Fibroblast of the aortic adventitia (primary cell): ENCODE data around the gene ZNF473. TPM values are rescaled to one million over a fixed set of nuclear protein-coding genes. Genes with fewer than 3 reads are reported as not detected.
A peak's percentile ranks its signal among the peaks of the same experiment; 100 is the strongest.

ENCODE experiments used
- DNase-seq: peaks from one replicate; pipeline ENCODE4 v3.0.0-alpha.2; 2010; ENCODE audit warnings: low read depth
- H3K4me3 ChIP-seq: 2 replicates; pipeline ENCODE4 v1.5.1; 2011; ENCODE audit warnings: low read depth, mild to moderate bottlenecking, control low read depth, low read length, moderate library complexity
- total RNA-seq: library from RNA; depleted of rRNA; stranded (reverse); fragments of >200 nt; gene quantifications from 2 replicates; pipeline ENCODE4 v1.2.3, GENCODE V29; 2012; ENCODE audit warnings: low replicate concordance
- TF ChIP-seq, protein P1 (sequence below): IDR thresholded peaks from 2 replicates; pipeline ENCODE4 v1.5.1; 2011; ENCODE audit warnings: mild to moderate bottlenecking, low read length, control low read depth, inconsistent platforms; ENCODE audit not compliant: insufficient read depth

Gene ZNF473
- total RNA-seq, 1 donor = 11.0 TPM

DNA sequence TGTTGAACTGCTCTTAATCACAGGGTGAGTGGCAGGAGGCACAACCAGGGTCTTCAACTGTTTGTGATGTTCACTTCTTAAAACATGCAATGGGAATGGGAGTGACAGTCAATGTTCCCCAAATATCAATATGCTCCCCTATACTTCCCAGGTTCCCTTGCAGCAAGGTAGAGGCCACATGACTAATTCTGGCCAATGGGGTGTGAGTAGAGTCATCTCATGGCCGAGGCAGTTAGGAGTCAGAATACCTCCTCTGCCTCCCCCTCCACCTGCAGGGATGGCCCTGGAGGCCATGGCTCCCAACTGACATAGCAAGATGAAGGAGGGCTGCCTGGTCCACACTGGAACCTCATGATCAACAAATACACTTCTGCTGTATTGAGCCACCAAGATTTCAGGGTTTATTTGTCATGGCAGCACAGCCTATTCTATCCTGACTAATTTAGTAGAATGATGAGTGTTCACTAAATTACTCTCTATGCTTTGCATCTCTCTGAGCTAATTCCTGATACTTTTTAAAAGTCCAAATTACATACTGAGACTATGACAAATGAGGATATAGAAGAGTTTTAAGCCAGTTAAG, 9.5 kb upstream of the ZNF473 start:
- DNase-seq = no peak
- no peak overlapping the region for H3K4me3 ChIP-seq
- TF ChIP-seq, protein P1, sequence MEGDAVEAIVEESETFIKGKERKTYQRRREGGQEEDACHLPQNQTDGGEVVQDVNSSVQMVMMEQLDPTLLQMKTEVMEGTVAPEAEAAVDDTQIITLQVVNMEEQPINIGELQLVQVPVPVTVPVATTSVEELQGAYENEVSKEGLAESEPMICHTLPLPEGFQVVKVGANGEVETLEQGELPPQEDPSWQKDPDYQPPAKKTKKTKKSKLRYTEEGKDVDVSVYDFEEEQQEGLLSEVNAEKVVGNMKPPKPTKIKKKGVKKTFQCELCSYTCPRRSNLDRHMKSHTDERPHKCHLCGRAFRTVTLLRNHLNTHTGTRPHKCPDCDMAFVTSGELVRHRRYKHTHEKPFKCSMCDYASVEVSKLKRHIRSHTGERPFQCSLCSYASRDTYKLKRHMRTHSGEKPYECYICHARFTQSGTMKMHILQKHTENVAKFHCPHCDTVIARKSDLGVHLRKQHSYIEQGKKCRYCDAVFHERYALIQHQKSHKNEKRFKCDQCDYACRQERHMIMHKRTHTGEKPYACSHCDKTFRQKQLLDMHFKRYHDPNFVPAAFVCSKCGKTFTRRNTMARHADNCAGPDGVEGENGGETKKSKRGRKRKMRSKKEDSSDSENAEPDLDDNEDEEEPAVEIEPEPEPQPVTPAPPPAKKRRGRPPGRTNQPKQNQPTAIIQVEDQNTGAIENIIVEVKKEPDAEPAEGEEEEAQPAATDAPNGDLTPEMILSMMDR = no peak

DNA sequence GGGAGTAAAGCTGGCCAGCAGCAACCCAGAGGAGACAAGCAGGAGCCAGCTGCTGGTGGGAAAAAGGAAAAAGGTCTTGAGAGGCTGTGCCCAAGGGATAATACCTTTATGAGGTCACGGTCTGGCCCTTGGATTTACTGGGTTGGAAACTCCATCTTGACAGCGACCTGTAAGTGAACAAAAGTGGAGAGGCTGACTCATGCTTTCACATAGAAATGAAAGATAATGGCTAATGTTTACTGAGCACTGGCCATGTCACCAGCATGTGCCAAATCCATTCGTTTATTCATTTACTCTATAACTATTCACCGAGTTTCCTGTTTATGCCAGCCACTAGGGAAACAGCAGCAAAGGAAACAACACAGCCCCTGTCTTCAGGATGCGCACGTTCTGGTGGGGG, 5.3 kb upstream of the ZNF473 start:
- H3K4me3 ChIP-seq = no peak overlapping the region
- no peak for DNase-seq
- TF ChIP-seq, protein P1 = no peak

DNA sequence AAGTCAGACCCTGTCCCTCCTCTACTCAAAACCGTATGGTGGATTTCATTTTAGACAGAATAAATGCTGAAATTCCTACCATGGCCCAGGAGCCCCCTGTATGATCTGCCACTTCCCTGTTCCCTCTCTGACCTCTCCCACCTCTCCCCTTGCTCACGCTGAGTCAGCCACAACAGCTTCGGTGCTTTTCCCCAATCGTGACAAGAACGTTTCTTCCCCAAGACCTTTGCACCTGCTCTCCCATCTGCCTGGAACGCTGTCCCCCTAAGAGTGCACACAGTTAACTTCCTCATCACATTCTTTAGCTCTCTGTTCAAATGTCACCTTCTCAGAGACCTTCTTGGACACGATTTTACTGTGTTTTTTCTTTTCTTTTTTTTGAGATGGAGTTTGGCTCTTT, 3.0 kb upstream of the ZNF473 start:
- TF ChIP-seq, protein P1 = no peak
- no peak overlapping the region for H3K4me3 ChIP-seq
- no peak for DNase-seq

DNA sequence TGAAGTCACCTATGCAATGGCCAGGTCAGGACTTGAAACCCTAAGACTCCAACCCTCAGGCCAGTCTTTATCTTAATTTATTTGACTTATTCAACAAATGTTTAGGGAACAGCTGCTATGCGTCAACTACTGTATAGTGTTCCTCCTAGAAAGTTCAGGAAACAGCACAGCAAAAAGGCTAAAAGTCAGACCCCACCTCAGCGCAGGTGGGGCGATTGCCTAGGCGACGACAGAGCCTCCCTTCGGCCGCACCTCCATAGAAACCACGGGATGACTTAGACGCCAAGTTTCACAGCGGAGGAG, 1.1 kb upstream of the ZNF473 start:
- no peak for DNase-seq
- TF ChIP-seq, protein P1 = no peak
- peak overlapping the region; percentile 98 for H3K4me3 ChIP-seq

DNA sequence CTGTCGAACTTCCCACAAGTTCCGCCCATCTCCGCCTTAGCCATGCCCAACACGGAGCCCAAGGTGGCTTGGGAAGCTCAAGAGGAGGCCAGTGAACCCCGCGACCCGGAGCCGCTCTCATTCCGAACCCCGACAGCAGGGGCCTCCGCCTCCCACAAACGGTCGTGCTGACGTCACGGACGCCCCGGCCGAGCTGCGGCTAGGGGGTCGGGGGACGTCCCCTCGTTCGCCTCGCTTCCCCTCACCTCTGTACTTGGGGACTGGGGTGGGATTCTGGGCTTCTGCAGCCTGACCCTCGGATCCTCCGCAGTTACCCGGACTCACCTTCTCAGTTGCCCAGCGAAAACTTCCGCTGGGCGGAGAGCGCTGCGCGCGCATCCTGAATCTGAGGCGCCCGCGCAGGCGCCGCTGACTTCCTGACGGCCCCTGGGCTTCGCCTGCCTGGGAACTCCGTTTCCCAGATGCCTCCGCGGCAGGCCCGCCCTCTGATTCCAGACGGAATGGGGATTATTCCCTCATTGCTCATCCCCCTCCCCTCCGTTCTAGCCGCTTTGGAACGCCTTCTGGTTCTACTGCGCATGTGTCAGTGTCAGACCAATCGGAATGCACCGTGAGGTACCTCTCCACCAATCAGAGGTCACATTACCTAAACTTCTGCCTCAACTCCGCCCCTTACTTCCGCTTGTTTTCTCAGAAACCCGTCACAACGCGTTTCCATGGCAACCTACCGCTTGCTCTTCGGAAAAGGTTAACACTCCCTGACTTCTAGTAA, 597 bp upstream of the ZNF473 start, which contains the start of gene VRK3:
Gene VRK3 (minus strand): TSS at position 351 of the 772 bp plus-strand sequence. CDS start 9,210 bp downstream, outside the sequence.
- peak; percentile 100 for DNase-seq
- TF ChIP-seq, protein P1 = peak; percentile 20
- peak within 1 kb of the TSS; percentile 98 for H3K4me3 ChIP-seq

DNA sequence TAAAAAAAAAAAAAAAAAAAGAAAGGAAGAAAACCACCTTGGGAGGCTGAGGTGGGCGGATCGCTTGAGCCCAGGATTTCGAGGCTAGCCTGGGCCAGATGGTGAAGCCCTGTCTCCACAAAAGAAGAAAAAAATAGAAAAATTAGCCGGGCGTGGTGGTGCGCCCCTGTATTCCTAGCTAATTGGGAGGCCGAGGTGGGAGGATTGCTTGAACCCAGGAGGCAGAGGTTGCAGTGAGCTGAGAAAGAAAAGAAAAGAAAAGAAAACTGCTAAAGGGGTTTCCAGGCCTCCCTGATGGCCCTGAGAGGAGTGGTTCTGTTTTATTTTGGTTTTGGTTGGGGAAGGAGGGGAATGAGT, 723 bp downstream of the ZNF473 start:
- TF ChIP-seq, protein P1 = no peak
- H3K4me3 ChIP-seq = peak overlapping the region; percentile 31
- DNase-seq = no peak
